Femur (tissue), 1 donor: ENCODE data around the gene GALNT14.
A peak's percentile ranks its signal among the peaks of the same experiment; 100 is the strongest.

Source experiments
- DNase-seq: peaks from one replicate; pipeline ENCODE4 v3.0.0-alpha.2; 2017

Gene GALNT14

GRCh38 chr2:30877833-30878232 lies 260.4 kb downstream of the GALNT14 start:
- no peak for DNase-seq

GRCh38 chr2:30872797-30873196 lies 265.4 kb downstream of the GALNT14 start:
- no peak for DNase-seq

- DNase-seq, result no peak
These were observed 266.1 kb downstream of the GALNT14 start for GRCh38 chr2:30871980-30872789.

- no peak for DNase-seq
These were observed 266.8 kb downstream of the GALNT14 start for GRCh38 chr2:30871440-30871839.

- no peak for DNase-seq
These were observed 268.3 kb downstream of the GALNT14 start for GRCh38 chr2:30869988-30870387.

GRCh38 chr2:30867385-30867784 lies 270.9 kb downstream of the GALNT14 start:
- DNase-seq, result no peak

- peak; percentile 30 for DNase-seq
These were observed 271.3 kb downstream of the GALNT14 start for GRCh38 chr2:30866974-30867373.

GRCh38 chr2:30865892-30866681 lies 272.2 kb downstream of the GALNT14 start:
- DNase-seq, result no peak

GRCh38 chr2:30865243-30865642 lies 273.0 kb downstream of the GALNT14 start:
- no peak for DNase-seq

- DNase-seq, result peak; percentile 66
These were observed 276.1 kb downstream of the GALNT14 start for GRCh38 chr2:30862054-30862651.

- DNase-seq, result no peak
These were observed 277.5 kb downstream of the GALNT14 start for GRCh38 chr2:30860726-30861125.
